SK-N-SH (cell line): Measurements from ENCODE around the gene NSD1. TPM values are rescaled to one million over a fixed set of nuclear protein-coding genes. Genes with fewer than 3 reads are reported as not detected.

Experiments
- CTCF ChIA-PET: fragments of 300-600, 350-600 bp; formaldehyde crosslinking; extraction: SDS; loops from one replicate; lab custom pipeline; 2021; lab: Yijun Ruan, JAX
- POLR2A ChIA-PET: fragments of 350-600 bp; sonication (Branson Sonifier 250); formaldehyde crosslinking; extraction: SDS; loops from one replicate; lab custom pipeline; 2020; ENCODE audit warnings: antibody characterized with exemption, inconsistent platforms; lab: Yijun Ruan, JAX
- DNase-seq: peaks from one replicate; pipeline ENCODE4 v3.0.0; 2012
- H2AFZ ChIP-seq: fragments of 200-600 bp; sonication (generic); 2 replicates; pipeline ENCODE4 v1.8.1; 2016; ENCODE audit warnings: antibody characterized with exemption, mild to moderate bottlenecking, low read depth
- H3F3A ChIP-seq: fragments of 200-600 bp; sonication (generic); replicated peaks from 2 replicates; pipeline ENCODE3; 2016; ENCODE audit warnings: antibody characterized with exemption, mild to moderate bottlenecking; ENCODE audit not compliant: insufficient read depth
- H3K27ac ChIP-seq, 2 experiments: fragments of 200-500 bp in 1 of 2; fragments of 200-600 bp in 1 of 2; sonication (Bioruptor generic) in 1 of 2; sonication (generic), shearing (Covaris generic) in 1 of 2; 2 replicates each; pipeline versions ENCODE4 v1.5.1 to v1.6.1; 2014 to 2016; ENCODE audit warnings: low read depth in 2 of 2, inconsistent platforms in 1 of 2, low read length in 1 of 2, mild to moderate bottlenecking in 1 of 2, mixed read lengths in 1 of 2
- H3K27me3 ChIP-seq: fragments of 200-600 bp; sonication (generic), shearing (Covaris generic); 2 replicates; pipeline ENCODE4 v1.6.1; 2016; ENCODE audit warnings: mixed run types; ENCODE audit not compliant: insufficient read depth
- H3K36me3 ChIP-seq, 2 experiments: fragments of 200-500 bp in 1 of 2; fragments of 200-600 bp in 1 of 2; sonication (Bioruptor generic) in 1 of 2; sonication (generic) in 1 of 2; replicated peaks in 1 of 2; 2 replicates each; pipeline versions ENCODE3 to v1.5.1; 2014 to 2016; ENCODE audit warnings: low read length in 1 of 2, mild to moderate bottlenecking in 1 of 2; ENCODE audit not compliant: insufficient read depth in 2 of 2, control insufficient read depth in 1 of 2
- H3K4me1 ChIP-seq, 2 experiments: fragments of 200-500 bp in 1 of 2; fragments of 200-600 bp in 1 of 2; sonication (Bioruptor generic) in 1 of 2; sonication (generic), shearing (Covaris generic) in 1 of 2; 2 replicates each; pipeline versions ENCODE4 v1.5.1 to v1.6.1; 2014 to 2016; ENCODE audit warnings: low read depth in 1 of 2, low read length in 1 of 2, mixed run types in 1 of 2; ENCODE audit not compliant: insufficient read depth in 2 of 2, control insufficient read depth in 1 of 2
- H3K4me2 ChIP-seq: fragments of 200-600 bp; sonication (generic), shearing (Covaris generic); 2 replicates; pipeline ENCODE4 v1.6.1; 2017; ENCODE audit warnings: mixed run types
- H3K4me3 ChIP-seq, 2 experiments: fragments of 200-500 bp in 1 of 2; fragments of 200-600 bp in 1 of 2; sonication (Bioruptor generic) in 1 of 2; sonication (generic), shearing (Covaris generic) in 1 of 2; 2 replicates each; pipeline versions ENCODE4 v1.5.1 to v1.8.1; 2014 to 2016; ENCODE audit warnings: low read depth in 2 of 2, inconsistent platforms in 1 of 2, low read length in 1 of 2, mild to moderate bottlenecking in 1 of 2, mixed read lengths in 1 of 2, moderate library complexity in 1 of 2
- H3K79me2 ChIP-seq: fragments of 200-600 bp; sonication (generic); 2 replicates; pipeline ENCODE4 v1.8.1; 2017; ENCODE audit warnings: mild to moderate bottlenecking; ENCODE audit not compliant: insufficient read depth
- H3K9ac ChIP-seq: fragments of 200-600 bp; sonication (generic); 2 replicates; pipeline ENCODE4 v1.6.1; 2017; ENCODE audit warnings: mixed run types
- H3K9me2 ChIP-seq: fragments of 200-600 bp; sonication (generic); 2 replicates; pipeline ENCODE4 v1.6.1; 2017; ENCODE audit warnings: mixed run types
- H3K9me3 ChIP-seq: fragments of 200-600 bp; sonication (generic); 2 replicates; pipeline ENCODE4 v1.6.1; 2017; ENCODE audit warnings: mixed run types, mild to moderate bottlenecking, moderate library complexity
- H4K20me1 ChIP-seq: fragments of 200-600 bp; sonication (generic); 2 replicates; pipeline ENCODE4 v1.6.1; 2017; ENCODE audit warnings: mild to moderate bottlenecking, mixed run types; ENCODE audit not compliant: insufficient read depth
- GABPA ChIP-seq: IDR thresholded peaks from 2 replicates; pipeline ENCODE4 v1.4.0; 2012; ENCODE audit warnings: low read depth, mild to moderate bottlenecking
- GATA2 ChIP-seq: sonication (generic); formaldehyde crosslinking; IDR thresholded peaks from 2 replicates; pipeline ENCODE4 v1.5.0; 2020; ENCODE audit warnings: mild to moderate bottlenecking, missing genetic modification reagents
- MXI1 ChIP-seq: IDR thresholded peaks from 2 replicates; pipeline ENCODE4 v1.6.1; 2012; ENCODE audit warnings: mild to moderate bottlenecking, low read depth, low read length, improper control_type of control experiment
- POLR2AphosphoS5 ChIP-seq: IDR thresholded peaks from 2 replicates; pipeline ENCODE4 v1.6.1; 2012; ENCODE audit warnings: low read depth, low read length
- RXRA ChIP-seq: IDR thresholded peaks from 2 replicates; pipeline ENCODE4 v1.4.0; 2012; ENCODE audit warnings: low read depth, mild to moderate bottlenecking, borderline replicate concordance
- WGBS: methylation state at CpG from one replicate; pipeline ENCODE4 v1.1.6; 2017; ENCODE audit warnings: low lambda C conversion rate; 5-methylcytosine and 5-hydroxymethylcytosine counted together
- polyA plus RNA-seq, 3 experiments: library from polyadenylated mRNA; depleted of rRNA; stranded (reverse); fragments of >200 nt; gene quantifications; 2 replicates each; pipeline ENCODE4 v1.2.3, GENCODE V29; 2012
- TF ChIP-seq, protein P1 (sequence below): fragments of 150-350 bp; IDR thresholded peaks from 2 replicates; pipeline ENCODE4 v1.6.1; 2016; ENCODE audit warnings: mild to moderate bottlenecking, low read depth, low read length
- TF ChIP-seq, protein P2 (sequence below): IDR thresholded peaks from 2 replicates; pipeline ENCODE4 v1.6.1; 2012; ENCODE audit warnings: mild to moderate bottlenecking, low read depth, low read length, moderate library complexity

The NSD1 gene
- polyA plus RNA-seq, 1 of the 3 experiments (the other 2 are of a cell fraction), result 6.7 TPM

DNA sequence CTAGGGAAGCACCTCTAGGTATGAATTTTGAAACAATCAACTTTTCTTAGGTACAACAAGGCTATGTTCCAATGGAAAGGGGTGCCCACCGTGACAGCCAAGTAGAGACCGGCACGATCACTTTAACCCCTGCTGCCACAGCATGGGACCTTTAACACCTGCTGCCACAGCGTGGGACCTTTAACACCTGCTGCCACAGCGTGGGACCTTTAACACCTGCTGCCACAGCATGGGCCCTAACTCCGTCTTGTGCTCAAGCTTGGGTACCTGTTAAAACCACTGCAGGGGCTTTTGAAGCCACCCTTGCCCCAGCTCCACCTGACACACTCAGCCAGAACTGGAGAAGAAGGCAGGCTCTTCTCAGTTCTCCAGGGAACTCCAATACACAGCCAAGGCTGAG, 196.3 kb downstream of the NSD1 start:
- H3K79me2 ChIP-seq, result no peaks in the 10 kb centered on the region; the same call in 1 of the 2 replicates
- CTCF ChIA-PET, result interaction anchor here (5.8 kb wide), 1 partner anchor 12 kb away, joined by 31 read pairs; no protein-coding TSS in a partner anchor
- no peak overlapping the region for H3K27ac ChIP-seq
- no peak overlapping the region for H3K4me3 ChIP-seq
- H3K9ac ChIP-seq, result no peak overlapping the region
- no peak overlapping the region for H2AFZ ChIP-seq
- no peaks in the 10 kb centered on the region for H3K27me3 ChIP-seq
- H3K9me2 ChIP-seq, result no peaks in the 10 kb centered on the region
- DNase-seq, result no peak
- TF ChIP-seq GABPA (no peak), POLR2AphosphoS5 (no peak)
- TF ChIP-seq, protein P1, sequence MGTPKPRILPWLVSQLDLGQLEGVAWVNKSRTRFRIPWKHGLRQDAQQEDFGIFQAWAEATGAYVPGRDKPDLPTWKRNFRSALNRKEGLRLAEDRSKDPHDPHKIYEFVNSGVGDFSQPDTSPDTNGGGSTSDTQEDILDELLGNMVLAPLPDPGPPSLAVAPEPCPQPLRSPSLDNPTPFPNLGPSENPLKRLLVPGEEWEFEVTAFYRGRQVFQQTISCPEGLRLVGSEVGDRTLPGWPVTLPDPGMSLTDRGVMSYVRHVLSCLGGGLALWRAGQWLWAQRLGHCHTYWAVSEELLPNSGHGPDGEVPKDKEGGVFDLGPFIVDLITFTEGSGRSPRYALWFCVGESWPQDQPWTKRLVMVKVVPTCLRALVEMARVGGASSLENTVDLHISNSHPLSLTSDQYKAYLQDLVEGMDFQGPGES, result no peak
- 0 out of 2 replicates have a peak, but pooled peaks cover 8% of the 10 kb centered on the region for H4K20me1 ChIP-seq
- peaks cover 0 to 7% of the 10 kb centered on the region in 2 experiments; a peak in 1 of 4 replicates for H3K4me1 ChIP-seq
- H3K36me3 ChIP-seq, result peaks cover 0 to 55% of the 10 kb centered on the region in 2 experiments
- no peak overlapping the region for H3K4me2 ChIP-seq
- 100% methylated on average over 4 of the region's 6 CpGs for WGBS
- POLR2A ChIA-PET, result interaction anchor here (0.8 kb wide), 1 partner anchor 29 kb away, joined by 3 read pairs; no protein-coding TSS in a partner anchor
- no peaks in the 10 kb centered on the region for H3K9me3 ChIP-seq
- H3F3A ChIP-seq, result no peaks in the 10 kb centered on the region

DNA sequence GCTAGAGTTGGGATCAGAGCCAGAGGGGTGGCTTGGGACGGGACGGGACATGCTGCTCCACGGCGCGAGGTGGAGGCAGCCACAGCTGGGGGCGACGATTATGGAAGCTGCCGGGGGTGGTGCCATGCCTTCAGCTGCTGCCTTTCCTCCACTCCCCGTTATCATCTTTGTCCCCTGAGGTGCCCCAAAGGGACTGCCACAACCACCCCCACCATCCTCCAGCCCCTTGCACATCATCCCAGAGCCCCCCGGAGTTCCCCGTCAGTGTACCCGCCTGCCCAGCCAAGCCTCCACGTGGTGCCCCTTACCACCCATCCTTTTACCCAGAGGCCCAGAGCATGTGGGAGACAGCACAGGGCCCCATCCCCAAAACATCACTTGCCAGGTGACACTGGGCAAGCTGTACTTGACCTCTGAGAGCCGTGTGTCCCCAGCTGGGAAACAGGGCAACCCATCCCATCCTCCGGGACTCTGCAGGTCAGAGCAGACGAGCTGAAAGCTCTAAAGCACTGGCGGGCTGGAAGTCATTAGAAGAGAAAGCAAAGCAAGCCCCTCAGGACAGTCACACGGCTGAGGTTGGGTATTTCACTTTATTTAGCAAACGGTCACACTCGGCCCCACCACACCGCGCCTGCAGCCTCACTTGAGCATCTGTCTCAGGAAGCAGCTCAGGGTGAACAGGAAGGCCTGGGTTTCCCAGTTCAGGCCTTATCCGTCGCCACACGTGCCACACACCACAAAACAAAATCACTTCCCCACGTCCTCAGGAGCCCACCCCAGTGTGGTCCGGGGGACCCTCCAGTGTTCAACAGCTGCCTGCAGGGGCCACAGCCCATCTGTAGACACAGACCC, 197.6 kb downstream of the NSD1 start:
- Histone ChIP-seq H2AFZ (no peak overlapping the region), H3K4me2 (no peak overlapping the region), H3F3A (no peaks in the 10 kb centered on the region), H3K27ac (no peak overlapping the region), H3K4me3 (no peak overlapping the region), H3K27me3 (no peaks in the 10 kb centered on the region), H3K9me2 (no peaks in the 10 kb centered on the region), H3K9me3 (no peaks in the 10 kb centered on the region), H3K4me1 (0 out of 4 replicates have a peak, but pooled peaks cover 0 to 2% of the 10 kb centered on the region in 2 experiments), H4K20me1 (no peaks in the 10 kb centered on the region), H3K36me3 (peaks cover 3 to 68% of the 10 kb centered on the region in 2 experiments), H3K79me2 (no peaks in the 10 kb centered on the region; the same call in 1 of the 2 replicates), H3K9ac (no peak overlapping the region)
- no peak for TF ChIP-seq GATA2 (CRISPR knock-in tag)
- TF ChIP-seq RXRA, result no peak
- WGBS, result 96% methylated on average over 26 of the region's 27 CpGs
- DNase-seq, result no peak
- ChIA-PET POLR2A (no interaction called here), CTCF (interaction anchor here (5.8 kb wide), 1 partner anchor 13 kb away, joined by 31 read pairs; no protein-coding TSS in a partner anchor)

GRCh38 chr5:177332031-177332895, 198.7 kb downstream of the NSD1 start:
- Histone ChIP-seq H3K9me3 (no peaks in the 10 kb centered on the region), H3K27ac (no peak overlapping the region), H3K4me1 (no peaks in the 10 kb centered on the region), H2AFZ (no peak overlapping the region), H3K4me2 (no peak overlapping the region), H3F3A (no peaks in the 10 kb centered on the region), H3K9ac (no peak overlapping the region), H3K27me3 (no peaks in the 10 kb centered on the region), H3K79me2 (no peaks in the 10 kb centered on the region; the same call in none of the 2 replicates), H3K36me3 (peaks cover 3 to 79% of the 10 kb centered on the region in 2 experiments), H3K9me2 (no peaks in the 10 kb centered on the region), H3K4me3 (no peak overlapping the region), H4K20me1 (no peaks in the 10 kb centered on the region)
- WGBS, result 97% methylated on average over 24 of the region's 35 CpGs
- no peak for DNase-seq
- ChIA-PET CTCF (interaction anchor here (1.0 to 5.8 kb wide), 3 partner anchors 11 to 14 kb away, joined by 4 to 31 read pairs (median 23); no protein-coding TSS in a partner anchor), POLR2A (no interaction called here)
- TF ChIP-seq, protein P1, result no peak
- TF ChIP-seq GABPA (no peak), MXI1 (no peak)
- TF ChIP-seq, protein P2, sequence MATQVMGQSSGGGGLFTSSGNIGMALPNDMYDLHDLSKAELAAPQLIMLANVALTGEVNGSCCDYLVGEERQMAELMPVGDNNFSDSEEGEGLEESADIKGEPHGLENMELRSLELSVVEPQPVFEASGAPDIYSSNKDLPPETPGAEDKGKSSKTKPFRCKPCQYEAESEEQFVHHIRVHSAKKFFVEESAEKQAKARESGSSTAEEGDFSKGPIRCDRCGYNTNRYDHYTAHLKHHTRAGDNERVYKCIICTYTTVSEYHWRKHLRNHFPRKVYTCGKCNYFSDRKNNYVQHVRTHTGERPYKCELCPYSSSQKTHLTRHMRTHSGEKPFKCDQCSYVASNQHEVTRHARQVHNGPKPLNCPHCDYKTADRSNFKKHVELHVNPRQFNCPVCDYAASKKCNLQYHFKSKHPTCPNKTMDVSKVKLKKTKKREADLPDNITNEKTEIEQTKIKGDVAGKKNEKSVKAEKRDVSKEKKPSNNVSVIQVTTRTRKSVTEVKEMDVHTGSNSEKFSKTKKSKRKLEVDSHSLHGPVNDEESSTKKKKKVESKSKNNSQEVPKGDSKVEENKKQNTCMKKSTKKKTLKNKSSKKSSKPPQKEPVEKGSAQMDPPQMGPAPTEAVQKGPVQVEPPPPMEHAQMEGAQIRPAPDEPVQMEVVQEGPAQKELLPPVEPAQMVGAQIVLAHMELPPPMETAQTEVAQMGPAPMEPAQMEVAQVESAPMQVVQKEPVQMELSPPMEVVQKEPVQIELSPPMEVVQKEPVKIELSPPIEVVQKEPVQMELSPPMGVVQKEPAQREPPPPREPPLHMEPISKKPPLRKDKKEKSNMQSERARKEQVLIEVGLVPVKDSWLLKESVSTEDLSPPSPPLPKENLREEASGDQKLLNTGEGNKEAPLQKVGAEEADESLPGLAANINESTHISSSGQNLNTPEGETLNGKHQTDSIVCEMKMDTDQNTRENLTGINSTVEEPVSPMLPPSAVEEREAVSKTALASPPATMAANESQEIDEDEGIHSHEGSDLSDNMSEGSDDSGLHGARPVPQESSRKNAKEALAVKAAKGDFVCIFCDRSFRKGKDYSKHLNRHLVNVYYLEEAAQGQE, result no peak
